Erythroblast (primary cell): ENCODE data around the gene BAIAP2L1.

Source experiments
- GATA1 ChIP-seq: IDR thresholded peaks from 2 replicates; pipeline ENCODE4 v1.6.1; 2011; ENCODE audit warnings: low read depth, mild to moderate bottlenecking, control low read depth, low read length, moderate library complexity
- POLR2A ChIP-seq: IDR thresholded peaks from 2 replicates; pipeline ENCODE4 v1.6.1; 2011; ENCODE audit warnings: mild to moderate bottlenecking, low read length

- no peak for TF ChIP-seq POLR2A
- TF ChIP-seq GATA1 = no peak
Observed at GRCh38 chr7:98335411-98335977, 65.4 kb downstream of the BAIAP2L1 start.
